Hematopoietic multipotent progenitor cell treated with erythropoietin and hydrocortisone succinate and interleukin-3 and kit ligand, for 4 days (in vitro differentiated cells): Measurements from ENCODE around the gene SULT1C2.
A peak's percentile ranks its signal among the peaks of the same experiment; 100 is the strongest.

Experiments
- DNase-seq: peaks from one replicate; pipeline ENCODE4 v3.0.0-alpha.2; 2015

SULT1C2 gene

DNA sequence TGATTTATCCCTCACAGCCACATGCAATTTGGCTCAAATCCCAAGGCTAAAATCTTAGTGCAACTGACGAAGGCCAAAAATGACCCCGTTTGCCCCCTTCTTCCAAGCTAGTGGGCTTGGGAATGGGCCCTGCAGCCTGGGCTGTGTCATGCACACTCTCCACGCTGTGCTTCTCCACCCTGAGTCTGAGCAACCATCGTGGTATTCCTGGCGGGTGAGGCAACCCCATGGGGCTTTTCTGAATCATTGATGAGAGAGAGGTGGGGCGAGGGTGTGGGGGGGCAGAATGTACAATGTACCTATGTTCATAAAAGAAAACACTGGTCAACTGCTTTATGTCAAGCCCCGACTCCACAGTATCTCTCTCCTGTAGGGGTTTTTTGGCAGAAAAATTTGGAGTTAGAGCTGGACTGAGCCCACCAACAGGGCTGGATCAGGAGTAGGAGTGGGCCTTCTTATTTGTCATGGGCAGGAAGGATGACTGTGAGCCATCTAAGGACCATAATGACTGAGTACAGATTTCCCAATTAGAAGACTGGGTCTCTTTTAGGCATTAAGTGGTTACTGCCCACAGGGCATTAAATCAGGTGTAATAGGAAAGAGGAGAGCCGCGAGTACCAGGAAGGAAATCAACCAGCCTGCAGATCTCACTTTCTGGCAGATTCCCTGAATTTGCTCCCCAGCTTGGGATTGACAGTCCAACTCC lies 8.9 kb downstream of the SULT1C2 start:
- DNase-seq = no peak

DNA sequence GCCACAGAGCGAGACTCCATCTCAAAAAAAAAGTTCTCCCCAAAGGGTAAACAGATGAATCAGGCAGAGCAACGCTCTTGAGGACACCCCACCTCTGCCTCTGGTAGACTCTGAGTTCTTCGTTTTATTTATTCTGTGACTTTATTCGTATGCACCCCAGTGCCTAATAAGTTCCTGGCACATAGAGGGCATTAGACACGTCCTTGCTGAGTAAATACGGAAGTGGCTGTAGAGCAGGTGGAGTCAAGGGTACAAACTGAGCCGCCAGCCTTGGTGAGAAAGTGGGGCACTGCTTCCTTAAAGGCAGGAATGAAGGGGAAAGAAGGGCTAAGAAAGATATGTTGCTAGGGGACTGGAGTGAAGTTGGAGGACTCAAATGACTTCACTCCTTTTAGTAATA lies 12.9 kb downstream of the SULT1C2 start:
- no peak for DNase-seq

DNA sequence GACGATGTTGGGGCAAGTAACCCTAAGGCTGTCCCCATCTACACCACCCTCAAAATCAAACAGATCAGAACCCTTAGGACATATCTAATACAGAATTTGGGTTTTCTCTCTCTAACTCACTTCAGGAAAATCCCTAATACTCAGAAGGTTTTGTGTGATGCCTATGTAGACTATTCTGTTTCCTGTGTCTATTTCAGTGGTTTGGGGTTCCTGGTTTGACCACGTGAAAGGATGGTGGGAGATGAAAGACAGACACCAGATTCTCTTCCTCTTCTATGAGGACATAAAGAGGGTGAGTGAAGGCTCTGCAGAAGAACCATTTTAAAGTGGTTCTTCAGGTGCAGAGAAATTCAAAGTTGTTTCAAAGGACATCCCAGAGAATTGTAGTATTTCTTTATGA lies 16.3 kb downstream of the SULT1C2 start:
- peak; percentile 3 for DNase-seq

DNA sequence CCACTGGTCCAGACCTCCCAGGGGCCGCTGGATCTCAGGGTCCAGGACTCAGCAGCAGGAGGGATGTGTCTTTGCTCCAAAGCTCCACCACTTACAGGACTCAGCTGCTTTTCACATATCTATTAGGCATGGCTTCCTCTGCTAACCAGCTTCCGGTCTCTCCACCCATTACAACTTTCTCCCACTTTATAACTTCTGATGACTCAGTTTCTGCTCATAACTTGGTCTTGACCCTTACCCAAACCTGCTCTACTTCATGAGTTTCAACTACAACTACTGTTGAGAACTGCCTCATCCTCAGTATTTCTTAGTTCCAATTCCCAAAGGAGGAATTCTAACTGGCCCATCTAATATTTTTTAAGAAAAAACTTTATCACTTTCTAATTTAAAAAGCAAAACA lies 17.2 kb downstream of the SULT1C2 start:
- DNase-seq = no peak

- no peak for DNase-seq
These were observed 21.2 kb downstream of the SULT1C2 start for GRCh38 chr2:108309903-108310302.

DNA sequence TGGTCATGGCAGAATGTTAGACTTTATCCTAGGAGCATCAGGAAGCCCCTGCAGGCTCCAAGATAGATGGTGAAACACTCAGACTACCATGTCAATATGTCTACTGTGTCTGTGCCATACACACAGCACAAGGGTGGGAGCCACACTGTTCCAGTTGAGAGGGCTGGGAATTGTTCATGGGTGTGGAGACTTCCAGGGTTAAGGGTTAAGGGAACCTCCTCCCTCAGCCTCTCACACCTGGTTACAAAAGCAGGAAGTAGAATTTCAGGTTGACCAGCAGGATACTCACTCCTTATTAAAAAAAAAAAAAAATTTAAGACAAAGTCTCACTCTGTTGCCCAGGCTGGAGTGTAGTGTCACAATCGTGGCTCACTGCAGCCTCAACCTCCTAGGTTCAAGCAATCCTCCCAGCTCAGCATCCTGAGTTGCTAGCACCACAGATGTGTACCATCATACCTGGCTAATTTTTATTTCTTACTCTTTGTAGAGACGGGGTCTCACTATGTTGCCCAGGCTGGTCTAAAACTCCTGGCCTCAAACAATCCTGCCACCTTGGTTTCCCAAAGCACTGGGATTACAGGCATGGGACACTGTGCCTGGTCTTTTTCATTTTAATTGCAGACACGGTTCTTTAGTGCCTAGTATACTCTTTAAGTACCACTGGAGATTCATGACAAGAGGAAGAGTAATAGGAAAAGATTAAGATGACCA lies 26.0 kb downstream of the SULT1C2 start:
- DNase-seq = no peak

GRCh38 chr2:108315444-108315934 lies 26.8 kb downstream of the SULT1C2 start:
- DNase-seq = peak; percentile 10

DNA sequence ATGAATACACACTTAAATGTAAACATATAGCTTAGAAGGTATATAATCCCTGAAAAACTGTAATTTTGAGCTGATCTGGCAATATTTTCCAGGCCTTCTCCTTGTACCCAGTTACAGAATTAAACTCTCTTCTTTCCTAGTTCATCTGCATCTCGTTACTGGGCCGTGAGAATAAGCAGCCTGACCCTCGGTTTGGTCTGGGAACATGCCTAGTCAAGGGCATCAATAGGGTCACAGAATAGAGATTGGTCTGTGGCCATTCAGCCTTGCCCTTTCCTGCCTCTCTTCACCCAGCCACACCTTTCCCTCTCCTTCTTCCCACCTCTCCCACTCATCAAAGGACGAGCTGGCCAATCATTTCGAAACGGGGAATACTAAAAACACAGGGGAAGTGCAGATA lies 27.3 kb downstream of the SULT1C2 start:
- DNase-seq = no peak

- no peak for DNase-seq
These were observed 28.0 kb downstream of the SULT1C2 start for GRCh38 chr2:108316461-108317258.

- no peak for DNase-seq
These were observed 31.7 kb downstream of the SULT1C2 start for GRCh38 chr2:108320326-108320922.

DNA sequence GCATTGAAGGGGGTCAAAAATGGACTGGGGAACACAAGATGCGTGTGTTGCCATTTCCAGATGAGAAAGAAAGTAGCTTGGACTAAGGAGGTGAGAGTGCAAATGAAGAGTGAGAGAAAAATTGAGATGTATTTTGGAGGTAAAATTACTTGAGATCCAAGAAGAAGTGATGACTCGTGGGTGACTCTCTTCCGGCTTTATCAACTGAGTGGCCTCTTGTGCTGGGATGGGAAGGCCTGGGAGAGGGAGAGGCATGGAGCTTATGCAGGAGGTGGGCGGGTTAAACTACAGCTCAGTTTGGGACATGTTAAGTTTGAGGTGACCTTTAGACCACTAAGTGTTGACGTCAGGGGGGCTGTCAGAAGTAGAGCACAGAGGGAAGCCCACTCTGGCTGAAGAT lies 34.9 kb downstream of the SULT1C2 start:
- DNase-seq = no peak

GRCh38 chr2:108324531-108325255 lies 36.0 kb downstream of the SULT1C2 start:
- no peak for DNase-seq

- no peak for DNase-seq
These were observed 37.1 kb downstream of the SULT1C2 start for GRCh38 chr2:108325756-108326155.

- no peak for DNase-seq
These were observed 41.1 kb downstream of the SULT1C2 start for GRCh38 chr2:108329771-108330170.

DNA sequence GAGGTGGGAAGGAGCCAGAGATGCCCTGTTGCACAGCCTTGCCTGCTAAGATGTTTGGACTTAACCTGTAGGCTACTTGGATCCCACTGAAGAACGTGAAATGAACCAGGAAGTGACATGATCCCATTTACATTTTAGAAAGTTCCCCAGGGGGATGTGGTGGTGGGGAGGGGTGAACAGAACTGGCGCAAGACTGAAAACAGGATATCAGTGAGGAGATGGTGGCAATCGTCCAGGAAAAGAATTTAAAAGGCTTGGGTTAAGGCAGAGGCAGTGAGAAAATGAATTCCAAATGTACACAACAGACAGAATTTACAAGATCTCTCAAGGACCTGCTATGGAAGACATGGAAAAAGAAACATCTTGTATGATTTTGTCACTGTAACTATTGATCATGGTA lies 42.3 kb downstream of the SULT1C2 start:
- DNase-seq = no peak

DNA sequence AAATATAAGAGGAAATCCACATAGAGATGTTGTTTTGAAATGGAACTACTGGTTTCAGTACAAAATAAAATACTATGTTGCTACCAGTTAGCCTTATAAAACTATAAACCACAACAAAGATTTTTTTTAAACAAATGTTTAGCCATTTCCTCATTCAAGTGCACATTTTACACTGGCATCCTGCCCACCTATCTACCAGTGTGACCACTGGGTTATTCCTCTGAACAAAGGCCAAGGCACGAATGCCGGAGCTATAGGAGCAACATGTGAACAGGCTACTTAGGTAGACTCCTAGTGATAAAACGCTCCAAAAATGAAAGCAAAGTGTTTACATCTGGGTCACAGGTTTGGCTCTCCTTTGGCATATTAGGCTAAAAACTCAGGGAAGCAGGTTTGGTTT lies 57.3 kb downstream of the SULT1C2 start:
- peak; percentile 58 for DNase-seq

GRCh38 chr2:108346827-108347226 lies 58.1 kb downstream of the SULT1C2 start:
- DNase-seq = peak; percentile 22

DNA sequence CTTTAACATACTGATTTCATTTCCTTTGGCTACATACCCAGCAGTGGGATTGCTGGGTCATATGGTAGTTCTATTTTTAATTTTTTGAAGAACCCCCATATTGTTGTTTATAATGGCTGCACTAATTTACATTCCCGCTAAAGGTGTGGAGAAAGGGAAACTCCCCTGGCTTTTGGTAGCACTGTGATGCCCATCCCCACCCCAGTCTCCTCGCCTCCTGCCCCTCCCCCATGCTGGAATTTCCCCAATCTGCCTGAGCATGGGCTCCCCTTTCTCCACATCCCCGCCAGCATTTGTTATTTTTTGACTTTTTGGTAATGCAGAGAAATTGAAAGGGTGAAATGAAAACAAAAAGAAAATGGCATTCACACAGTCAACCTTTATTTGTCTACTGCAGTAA lies 59.1 kb downstream of the SULT1C2 start:
- DNase-seq = no peak

DNA sequence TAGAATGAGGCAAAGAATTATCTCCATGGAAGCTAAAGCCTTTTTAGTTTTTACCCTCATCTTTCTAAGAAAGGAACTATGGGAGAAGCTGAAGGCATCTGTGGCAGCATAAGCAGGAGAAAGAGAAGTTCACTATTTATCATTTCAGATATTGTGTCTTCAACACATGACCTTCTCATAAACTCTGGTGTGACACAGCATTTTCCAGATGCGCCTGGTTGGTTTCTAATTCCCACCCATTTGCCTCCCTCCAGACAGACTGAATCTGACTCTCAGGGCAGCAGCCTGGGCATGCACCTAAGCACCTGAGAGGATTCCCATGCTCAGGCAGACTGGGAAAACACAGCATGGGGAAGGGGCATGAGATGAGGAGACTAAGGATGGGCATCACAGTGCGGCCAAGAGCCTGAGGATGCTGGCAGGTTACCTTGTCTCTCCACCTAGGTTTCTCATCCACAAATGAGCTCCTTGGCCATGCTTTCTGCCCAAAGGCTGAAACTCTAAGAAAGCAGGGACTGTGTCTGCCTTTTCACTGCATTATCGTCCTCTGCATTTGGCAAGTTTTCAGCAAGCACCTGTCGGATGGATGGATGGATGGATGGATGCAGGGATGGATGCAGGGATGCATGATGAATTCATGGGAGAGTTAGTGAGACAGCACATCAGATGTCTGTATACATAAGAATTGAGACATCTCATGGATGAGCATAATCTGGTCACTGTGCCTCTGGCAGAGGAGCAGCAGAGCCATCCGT lies 60.3 kb downstream of the SULT1C2 start:
- DNase-seq = peak; percentile 29

GRCh38 chr2:108349571-108349928 lies 60.9 kb downstream of the SULT1C2 start:
- no peak for DNase-seq

- peak; percentile 83 for DNase-seq
These were observed 63.2 kb downstream of the SULT1C2 start for GRCh38 chr2:108351889-108352288.

DNA sequence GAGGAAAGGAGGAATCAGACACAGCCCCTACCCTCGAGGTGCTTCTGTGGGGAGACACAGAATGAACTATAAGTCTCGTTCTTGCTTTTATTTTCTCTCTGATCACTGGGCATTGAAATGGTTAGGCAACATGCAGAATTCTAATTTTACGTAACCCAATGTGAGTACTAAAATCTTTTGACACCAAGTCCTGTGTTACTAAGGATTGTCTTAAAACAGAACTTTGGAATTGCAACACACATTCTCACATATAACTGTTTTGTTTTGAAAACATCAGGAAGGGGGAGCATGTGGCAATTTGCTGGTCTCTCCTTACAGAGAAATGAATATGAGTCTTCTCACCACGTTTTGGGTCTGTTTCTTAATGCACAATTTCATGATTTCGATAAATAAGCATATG lies 65.4 kb downstream of the SULT1C2 start:
- DNase-seq = peak; percentile 32
